Endothelial cell of umbilical vein (primary cell): ENCODE results near the gene C2orf69. TPM values are rescaled to one million over a fixed set of nuclear protein-coding genes. Genes with fewer than 3 reads are reported as not detected.

Source experiments
- BruUV-seq: library from RNA; stranded (reverse); fragments of 400-500 nt; replicated peaks from 2 replicates; lab custom pipeline; 2021; lab: Mats Ljungman, UMichigan
- CTCF ChIA-PET: fragments of 300-600, 350-600 bp; sonication (Branson Sonifier 250); formaldehyde crosslinking; loops from one replicate; lab custom pipeline; 2021; ENCODE audit warnings: antibody characterized with exemption, inconsistent platforms; lab: Charles Lee
- POLR2A ChIA-PET: fragments of 300-600, 350-600 bp; sonication (Branson Sonifier 250); formaldehyde crosslinking; loops from one replicate; lab custom pipeline; 2021; ENCODE audit warnings: antibody characterized with exemption, inconsistent platforms; lab: Charles Lee
- DNase-seq: peaks from one replicate; pipeline ENCODE4 v3.0.0-alpha.2; 2011; ENCODE audit warnings: low read depth, low spot score
- FAIRE-seq: peaks from 2 replicates; lab custom pipeline; 2011; peaks lifted over from hg19 to GRCh38; lab: Jason Lieb, UNC
- H2AFZ ChIP-seq: 2 replicates; pipeline ENCODE4 v1.6.0; 2012; ENCODE audit warnings: low read depth, low read length, control low read depth, inconsistent platforms
- H3K27ac ChIP-seq: 2 replicates; pipeline ENCODE4 v1.5.1; 2011; ENCODE audit warnings: low read depth, mild to moderate bottlenecking, control low read depth, low read length, moderate library complexity; ENCODE audit not compliant: insufficient read depth
- H3K27me3 ChIP-seq, 2 experiments: 2 replicates each; pipeline versions ENCODE4 v1.6.0 to v1.6.1; 2011; ENCODE audit warnings: low read length in 2 of 2, mixed read lengths in 1 of 2; ENCODE audit not compliant: control insufficient read depth in 2 of 2, insufficient read depth in 2 of 2
- H3K36me3 ChIP-seq, 2 experiments: 2 replicates in 1 of 2; 3 replicates in 1 of 2; pipeline ENCODE4 v1.5.1; 2011; ENCODE audit warnings: low read length in 2 of 2, mild to moderate bottlenecking in 1 of 2, moderate library complexity in 1 of 2; ENCODE audit not compliant: control insufficient read depth in 2 of 2, insufficient read depth in 2 of 2; ENCODE audit errors: extremely low read depth in 1 of 2
- H3K4me1 ChIP-seq: 3 replicates; pipeline ENCODE4 v1.5.1; 2011; ENCODE audit warnings: mild to moderate bottlenecking, low read length; ENCODE audit not compliant: control insufficient read depth, insufficient read depth; ENCODE audit errors: extremely low read depth
- H3K4me2 ChIP-seq: 2 replicates; pipeline ENCODE4 v1.6.1; 2011; ENCODE audit warnings: low read length, control low read depth, mixed read lengths; ENCODE audit not compliant: insufficient read depth
- H3K4me3 ChIP-seq, 3 experiments: fragments of 200-600 bp in 1 of 3; sonication (generic), shearing (Covaris generic) in 1 of 3; replicated peaks in 1 of 3; 2 replicates each; pipeline ENCODE4 v1.5.1; 2011 to 2016; ENCODE audit warnings: control low read depth in 3 of 3, low read length in 3 of 3, mild to moderate bottlenecking in 2 of 3, inconsistent platforms in 1 of 3, low read depth in 1 of 3, moderate library complexity in 1 of 3; ENCODE audit not compliant: insufficient read depth in 1 of 3
- H3K79me2 ChIP-seq: 2 replicates; pipeline ENCODE4 v1.6.0; 2012; ENCODE audit warnings: low read length, inconsistent platforms; ENCODE audit not compliant: control insufficient read depth, insufficient read depth
- H3K9ac ChIP-seq: replicated peaks from 2 replicates; pipeline ENCODE3; 2011; ENCODE audit warnings: low read length, control low read depth; ENCODE audit not compliant: insufficient read depth; ENCODE audit errors: extremely low read depth
- H3K9me1 ChIP-seq: replicated peaks from 3 replicates; pipeline ENCODE4 v1.6.0; 2011; ENCODE audit warnings: mild to moderate bottlenecking, low read length; ENCODE audit not compliant: control insufficient read depth, insufficient read depth; ENCODE audit errors: extremely low read depth
- H3K9me3 ChIP-seq: replicated peaks from 2 replicates; pipeline ENCODE4 v1.5.1; 2012; ENCODE audit warnings: low read length, inconsistent platforms; ENCODE audit not compliant: control insufficient read depth, insufficient read depth
- H4K20me1 ChIP-seq: replicated peaks from 2 replicates; pipeline ENCODE3; 2011; ENCODE audit warnings: mild to moderate bottlenecking, low read length; ENCODE audit not compliant: control insufficient read depth, insufficient read depth; ENCODE audit errors: extremely low read depth
- EZH2 ChIP-seq: IDR thresholded peaks from 2 replicates; pipeline ENCODE4 v1.6.1; 2012; ENCODE audit warnings: borderline replicate concordance, low read depth, mild to moderate bottlenecking, moderate library complexity, low read length, inconsistent platforms; ENCODE audit not compliant: severe bottlenecking
- FOS ChIP-seq: IDR thresholded peaks from 2 replicates; pipeline ENCODE4 v1.6.1; 2011; ENCODE audit warnings: mild to moderate bottlenecking, low read length, moderate library complexity, borderline replicate concordance; ENCODE audit not compliant: insufficient read depth
- GATA2 ChIP-seq: IDR thresholded peaks from 2 replicates; pipeline ENCODE4 v1.7.0; 2011; ENCODE audit warnings: low read depth, mild to moderate bottlenecking, moderate library complexity, mixed read lengths, low read length; ENCODE audit not compliant: insufficient read length, insufficient read depth
- JUN ChIP-seq: IDR thresholded peaks from 2 replicates; pipeline ENCODE4 v1.6.1; 2011; ENCODE audit warnings: borderline replicate concordance, low read depth; ENCODE audit not compliant: insufficient read length, insufficient read depth
- MYC ChIP-seq: IDR thresholded peaks from one replicate; pipeline ENCODE4 v1.6.1; 2011; ENCODE audit warnings: mild to moderate bottlenecking, low read depth, low read length
- POLR2A ChIP-seq: IDR thresholded peaks from 2 replicates; pipeline ENCODE4 v1.6.1; 2012; ENCODE audit warnings: low read depth, mild to moderate bottlenecking, control low read depth, low read length
- POLR2AphosphoS5 ChIP-seq: IDR thresholded peaks from 2 replicates; pipeline ENCODE4 v1.6.1; 2012; ENCODE audit warnings: low read depth, mild to moderate bottlenecking, control low read depth, low read length, moderate library complexity; ENCODE audit not compliant: insufficient read depth
- dilution Hi-C: fragments of 300-500 bp; cut with MboI; formaldehyde crosslinking; loops from one replicate; pipeline ENCODE4 v1.15.0; 2019; ENCODE audit warnings: low sequenced_read_pairs; ENCODE audit not compliant: extremely low pct_ligation_motif_present
- intact Hi-C: fragments of 100-400 bp; cut with micrococcal nuclease; formaldehyde crosslinking; loops from one replicate; pipeline ENCODE4 v1.10.0; 2022
- polyA plus RNA-seq, 4 experiments: library from polyadenylated mRNA; depleted of rRNA in 3 of 4; stranded (reverse) in 3 of 4; unstranded in 1 of 4; fragments of >200 nt; gene quantifications; 2 replicates each; pipeline versions ENCODE4 v1.2.1 to v1.2.3, GENCODE V29; 2011 to 2012; ENCODE audit warnings: missing spikeins in 1 of 4
- total RNA-seq: library from RNA; stranded (reverse); gene quantifications from 2 replicates; pipeline ENCODE4 v1.2.3, GENCODE V29; 2021
- TF ChIP-seq, protein P1 (sequence below), 2 donors: IDR thresholded peaks; 1 replicate in 1 of 2; 2 replicates in 1 of 2; pipeline ENCODE4 v1.5.1; 2011; ENCODE audit warnings: low read length in 2 of 2, mild to moderate bottlenecking in 2 of 2, moderate library complexity in 2 of 2, control low read depth in 1 of 2, inconsistent platforms in 1 of 2, low read depth in 1 of 2; ENCODE audit not compliant: insufficient read depth in 1 of 2; ENCODE audit errors: extremely low read depth in 1 of 2
- TF ChIP-seq, protein P2 (sequence below): IDR thresholded peaks from 2 replicates; pipeline ENCODE4 v1.6.1; 2011; ENCODE audit not compliant: insufficient read depth, insufficient read length

The C2orf69 gene
- total and polyA plus RNA-seq, 2 donors (not counting 3 experiments of a cell fraction or from before 2014, with no cell fraction given) = 1.7 to 12.9 TPM

DNA sequence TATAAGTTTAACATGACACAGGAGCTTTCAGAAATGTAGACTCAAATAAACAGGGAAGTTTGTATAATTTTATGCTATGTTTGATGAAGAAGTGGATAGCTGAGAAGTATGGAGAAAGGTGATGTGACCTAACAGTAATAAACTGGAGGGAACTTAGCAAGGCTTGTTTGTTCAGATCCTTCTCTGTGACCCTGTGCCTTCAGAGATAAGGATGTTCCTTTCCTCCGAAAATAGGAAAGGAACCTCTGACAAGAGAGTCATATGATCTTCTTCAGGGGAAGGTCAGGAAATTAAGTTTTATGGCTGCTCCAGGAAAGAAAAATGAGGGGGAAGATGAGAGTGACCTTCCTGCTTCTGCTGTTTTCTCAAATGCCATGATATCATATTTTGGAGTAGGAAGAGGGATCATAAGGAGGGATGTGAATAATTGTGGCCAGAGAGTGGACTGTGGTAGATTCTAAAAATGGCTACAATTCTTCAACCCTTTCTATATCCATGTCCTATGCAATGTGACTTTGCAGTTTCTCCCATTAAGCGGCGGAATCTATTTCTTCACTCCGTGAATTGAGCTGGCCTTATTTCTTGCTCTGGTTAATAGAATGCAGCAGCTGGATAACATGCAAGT lies 8.5 kb upstream of the C2orf69 start:
- Histone ChIP-seq H4K20me1 (no peaks in the 10 kb centered on the region), H3K79me2 (no peaks in the 10 kb centered on the region), H3K4me2 (no peak overlapping the region), H3K9me3 (no peaks in the 10 kb centered on the region), H2AFZ (no peak overlapping the region), H3K27me3 (peaks cover 0 to 7% of the 10 kb centered on the region in 2 experiments), H3K9me1 (no peaks in the 10 kb centered on the region), H3K4me1 (no peaks in the 10 kb centered on the region), H3K27ac (no peak overlapping the region), H3K4me3 (no peak overlapping the region), H3K36me3 (no peaks in the 10 kb centered on the region), H3K9ac (no peak overlapping the region)
- ChIA-PET CTCF (no interaction called here), POLR2A (no interaction called here)
- no peak for FAIRE-seq
- BruUV-seq = no TSS peak
- no peak for DNase-seq
- dilution Hi-C loops (no loop called here), intact Hi-C loops (no loop called here)
- TF ChIP-seq POLR2AphosphoS5 (no peak), POLR2A (no peak), GATA2 (no peak), JUN (no peak), MYC (no peak), FOS (no peak), EZH2 (no peak)
- TF ChIP-seq, protein P1, sequence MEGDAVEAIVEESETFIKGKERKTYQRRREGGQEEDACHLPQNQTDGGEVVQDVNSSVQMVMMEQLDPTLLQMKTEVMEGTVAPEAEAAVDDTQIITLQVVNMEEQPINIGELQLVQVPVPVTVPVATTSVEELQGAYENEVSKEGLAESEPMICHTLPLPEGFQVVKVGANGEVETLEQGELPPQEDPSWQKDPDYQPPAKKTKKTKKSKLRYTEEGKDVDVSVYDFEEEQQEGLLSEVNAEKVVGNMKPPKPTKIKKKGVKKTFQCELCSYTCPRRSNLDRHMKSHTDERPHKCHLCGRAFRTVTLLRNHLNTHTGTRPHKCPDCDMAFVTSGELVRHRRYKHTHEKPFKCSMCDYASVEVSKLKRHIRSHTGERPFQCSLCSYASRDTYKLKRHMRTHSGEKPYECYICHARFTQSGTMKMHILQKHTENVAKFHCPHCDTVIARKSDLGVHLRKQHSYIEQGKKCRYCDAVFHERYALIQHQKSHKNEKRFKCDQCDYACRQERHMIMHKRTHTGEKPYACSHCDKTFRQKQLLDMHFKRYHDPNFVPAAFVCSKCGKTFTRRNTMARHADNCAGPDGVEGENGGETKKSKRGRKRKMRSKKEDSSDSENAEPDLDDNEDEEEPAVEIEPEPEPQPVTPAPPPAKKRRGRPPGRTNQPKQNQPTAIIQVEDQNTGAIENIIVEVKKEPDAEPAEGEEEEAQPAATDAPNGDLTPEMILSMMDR (IDR thresholded peaks at IDR 0.05; ENCODE audit: extremely low read depth in 1 of 2, insufficient read depth in 1 of 2, low read depth in 1 of 2, low read length in 2 of 2) = no peak
- TF ChIP-seq, protein P2, sequence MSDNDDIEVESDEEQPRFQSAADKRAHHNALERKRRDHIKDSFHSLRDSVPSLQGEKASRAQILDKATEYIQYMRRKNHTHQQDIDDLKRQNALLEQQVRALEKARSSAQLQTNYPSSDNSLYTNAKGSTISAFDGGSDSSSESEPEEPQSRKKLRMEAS = no peak
